HG02588 (cell line): ENCODE results near the gene LRRC74B.
"Not testable (repeated sequence)": the region's sequence is repeated elsewhere in the genome, so short reads cannot be mapped to it uniquely, and the experiment has no call there.

Experiments used
- ATAC-seq: cut with Tn5 transposase; IDR thresholded peaks from one replicate; pipeline ENCODE4 v1.9.1; 2021; ENCODE audit warnings: mild to moderate bottlenecking, moderate library complexity; ENCODE audit not compliant: unreplicated experiment

The LRRC74B gene

GRCh38 chr22:21045585-21046294 lies at the start of gene LRRC74B:
TSS of gene LRRC74B (plus strand) at chr22:21045946. CDS start at chr22:21045987, 41 bp downstream.
- peak; percentile 76 for ATAC-seq

GRCh38 chr22:20996031-20996410 lies 49.7 kb upstream of the LRRC74B start:
- ATAC-seq: no peak

- no peak for ATAC-seq
Observed at GRCh38 chr22:20996598-20997535, 48.9 kb upstream of the LRRC74B start.

- ATAC-seq: no peak
Observed at GRCh38 chr22:20997536-20998257, 48.0 kb upstream of the LRRC74B start.

- no peak for ATAC-seq
Observed at GRCh38 chr22:20998411-20999336, 47.1 kb upstream of the LRRC74B start.

- ATAC-seq: no peak
Observed at GRCh38 chr22:20999350-21000206, 46.2 kb upstream of the LRRC74B start.

GRCh38 chr22:21000207-21000986 lies 45.3 kb upstream of the LRRC74B start:
- ATAC-seq: no peak

GRCh38 chr22:21000987-21001600 lies 44.7 kb upstream of the LRRC74B start:
- no peak for ATAC-seq

GRCh38 chr22:21001601-21002325 lies 44.0 kb upstream of the LRRC74B start, which contains the start of gene THAP7:
TSS of gene THAP7 (minus strand) at chr22:21002118. CDS start at chr22:21001911, 207 bp downstream.
- ATAC-seq: peak; percentile 86

- ATAC-seq: no peak
Observed at GRCh38 chr22:21003782-21004181, 42.0 kb upstream of the LRRC74B start.

GRCh38 chr22:21009208-21009607 lies 36.5 kb upstream of the LRRC74B start:
- ATAC-seq: not testable (repeated sequence)

- ATAC-seq: no peak
Observed at GRCh38 chr22:21009638-21010425, 35.9 kb upstream of the LRRC74B start.

- no peak for ATAC-seq
Observed at GRCh38 chr22:21010426-21011113, 35.2 kb upstream of the LRRC74B start.

- no peak for ATAC-seq
Observed at GRCh38 chr22:21012446-21013407, 33.0 kb upstream of the LRRC74B start.
